IMR-90 (cell line): ENCODE measurements around the gene FOXS1. TPM values are rescaled to one million over a fixed set of nuclear protein-coding genes. Genes with fewer than 3 reads are reported as not detected.

Experiments
- ATAC-seq: fragments of 200-7000 bp; cut with Tn5 transposase; 2 replicates; pipeline ENCODE4 v1.9.1; 2020; ENCODE audit warnings: low read depth, mild to moderate bottlenecking, moderate library complexity
- BruUV-seq: library from RNA; stranded (reverse); fragments of 400-500 nt; replicated peaks from 2 replicates; lab custom pipeline; 2021; lab: Mats Ljungman, UMichigan
- CTCF ChIA-PET: fragments of 300-600 bp; formaldehyde crosslinking; extraction: SDS; loops from one replicate; lab custom pipeline; 2021; ENCODE audit warnings: antibody characterized with exemption; lab: Yijun Ruan, JAX
- POLR2A ChIA-PET: fragments of 300-600 bp; sonication (Branson Sonifier 250); formaldehyde crosslinking; loops from one replicate; lab custom pipeline; 2022; ENCODE audit warnings: antibody characterized with exemption; ENCODE audit not compliant: unreplicated experiment; lab: Charles Lee
- DNase-seq: peaks from one replicate; pipeline ENCODE4 v3.0.0; 2013
- H2AFZ ChIP-seq: replicated peaks from 2 replicates; pipeline ENCODE3; 2013; ENCODE audit warnings: low read length, mild to moderate bottlenecking; ENCODE audit not compliant: poor library complexity
- H2AK5ac ChIP-seq: 2 replicates; pipeline ENCODE4 v1.6.1; 2013; ENCODE audit warnings: low read depth, low read length, inconsistent platforms
- H2AK9ac ChIP-seq: replicated peaks from 2 replicates; pipeline ENCODE3; 2013; ENCODE audit warnings: mild to moderate bottlenecking, low read depth, low read length, moderate library complexity; ENCODE audit not compliant: poor library complexity
- H2BK120ac ChIP-seq: 2 replicates; pipeline ENCODE4 v1.6.1; 2013; ENCODE audit warnings: low read depth, low read length, inconsistent platforms
- H2BK15ac ChIP-seq: 3 replicates; pipeline ENCODE4 v1.6.1; 2013; ENCODE audit warnings: low read depth, low read length, inconsistent platforms
- H2BK20ac ChIP-seq: 2 replicates; pipeline ENCODE4 v1.6.1; 2013; ENCODE audit warnings: low read depth, mild to moderate bottlenecking, inconsistent platforms, low read length, moderate library complexity
- H2BK5ac ChIP-seq: 2 replicates; pipeline ENCODE4 v1.6.1; 2013; ENCODE audit warnings: mild to moderate bottlenecking, low read depth, low read length, inconsistent platforms; ENCODE audit not compliant: poor library complexity, severe bottlenecking
- H3K14ac ChIP-seq: replicated peaks from 2 replicates; pipeline ENCODE4 v1.6.1; 2013; ENCODE audit warnings: low read depth, low read length, inconsistent platforms
- H3K18ac ChIP-seq: 2 replicates; pipeline ENCODE4 v1.6.1; 2013; ENCODE audit warnings: low read depth, low read length, control low read depth
- H3K23ac ChIP-seq: 2 replicates; pipeline ENCODE4 v1.6.1; 2013; ENCODE audit warnings: low read depth, low read length, inconsistent platforms
- H3K27ac ChIP-seq: 2 replicates; pipeline ENCODE4 v1.5.1; 2013; ENCODE audit warnings: mild to moderate bottlenecking, control low read depth, low read length; ENCODE audit not compliant: insufficient read depth
- H3K27me3 ChIP-seq: 2 replicates; pipeline ENCODE4 v1.6.1; 2013; ENCODE audit warnings: low read length; ENCODE audit not compliant: control insufficient read depth, insufficient read depth
- H3K36me3 ChIP-seq: 2 replicates; pipeline ENCODE4 v1.6.1; 2013; ENCODE audit warnings: low read length, mixed read lengths; ENCODE audit not compliant: control insufficient read depth, insufficient read depth
- H3K4ac ChIP-seq: 2 replicates; pipeline ENCODE4 v1.6.1; 2013; ENCODE audit warnings: low read depth, low read length, inconsistent platforms
- H3K4me1 ChIP-seq: 2 replicates; pipeline ENCODE4 v1.6.1; 2013; ENCODE audit warnings: low read length, mixed read lengths; ENCODE audit not compliant: control insufficient read depth, insufficient read depth
- H3K4me2 ChIP-seq: 2 replicates; pipeline ENCODE4 v1.6.1; 2013; ENCODE audit warnings: low read depth, mild to moderate bottlenecking, control low read depth, low read length, moderate library complexity
- H3K4me3 ChIP-seq: 2 replicates; pipeline ENCODE4 v1.5.1; 2013; ENCODE audit warnings: low read depth, mild to moderate bottlenecking, control low read depth, low read length, moderate library complexity; ENCODE audit not compliant: insufficient read depth
- H3K56ac ChIP-seq: 2 replicates; pipeline ENCODE4 v1.6.1; 2013; ENCODE audit warnings: low read length, inconsistent platforms; ENCODE audit not compliant: insufficient read depth; ENCODE audit errors: extremely low read depth
- H3K79me1 ChIP-seq, 2 experiments: 2 replicates each; pipeline ENCODE4 v1.6.1; 2013; ENCODE audit warnings: low read length in 2 of 2, inconsistent platforms in 1 of 2, low read depth in 1 of 2
- H3K9ac ChIP-seq: 2 replicates; pipeline ENCODE4 v1.6.1; 2013; ENCODE audit warnings: low read depth, low read length, control low read depth
- H3K9me1 ChIP-seq: 2 replicates; pipeline ENCODE4 v1.6.1; 2013; ENCODE audit warnings: low read length, inconsistent platforms; ENCODE audit not compliant: insufficient read depth
- H3K9me3 ChIP-seq: 2 replicates; pipeline ENCODE4 v1.6.1; 2013; ENCODE audit warnings: low read length; ENCODE audit not compliant: control insufficient read depth, insufficient read depth
- H4K20me1 ChIP-seq: 2 replicates; pipeline ENCODE4 v1.6.1; 2013; ENCODE audit warnings: low read length, inconsistent platforms; ENCODE audit not compliant: insufficient read depth
- H4K5ac ChIP-seq: 2 replicates; pipeline ENCODE4 v1.6.1; 2013; ENCODE audit warnings: mild to moderate bottlenecking, low read depth, low read length, control low read depth
- H4K8ac ChIP-seq, 2 experiments: 2 replicates each; pipeline ENCODE4 v1.6.1; 2013; ENCODE audit warnings: low read depth in 2 of 2, low read length in 2 of 2, control low read depth in 1 of 2, inconsistent platforms in 1 of 2
- H4K91ac ChIP-seq: 2 replicates; pipeline ENCODE4 v1.6.1; 2013; ENCODE audit warnings: low read depth, low read length, inconsistent platforms; ENCODE audit not compliant: insufficient read depth
- MAZ ChIP-seq: IDR thresholded peaks from 2 replicates; pipeline ENCODE4 v1.6.1; 2012; ENCODE audit warnings: low read depth, mild to moderate bottlenecking, low read length, improper control_type of control experiment, moderate library complexity, borderline replicate concordance
- MXI1 ChIP-seq: IDR thresholded peaks from 2 replicates; pipeline ENCODE4 v1.6.1; 2012; ENCODE audit warnings: low read depth, mild to moderate bottlenecking, low read length, moderate library complexity, borderline replicate concordance
- NFE2L2 ChIP-seq: fragments of 150-350 bp; IDR thresholded peaks from 2 replicates; pipeline ENCODE4 v1.6.1; 2016; ENCODE audit warnings: low read depth, mild to moderate bottlenecking, low read length
- POLR2A ChIP-seq: IDR thresholded peaks from 2 replicates; pipeline ENCODE4 v1.6.1; 2012; ENCODE audit warnings: mild to moderate bottlenecking, low read depth, low read length
- WGBS, 2 experiments: methylation state at CpG; one replicate each; pipeline versions ENCODE4 v1.1.5 to v1.1.7; 2013; ENCODE audit warnings: missing lambda C conversion rate in 2 of 2; ENCODE audit not compliant: insufficient read length in 1 of 2; ENCODE audit errors: extremely low coverage in 2 of 2; 5-methylcytosine and 5-hydroxymethylcytosine counted together
- dilution Hi-C: fragments of 300-500 bp; cut with HindIII; formaldehyde crosslinking; loops from one replicate; pipeline ENCODE4 v1.14.3; 2018; ENCODE audit warnings: low sequenced_read_pairs; ENCODE audit not compliant: unreplicated experiment
- in situ Hi-C: fragments of 300-500 bp; cut with MboI; formaldehyde crosslinking; loops from 3 replicates; pipeline ENCODE4 v1.14.3; 2019; ENCODE audit warnings: low sequenced_read_pairs, inconsistent platforms, mixed read lengths
- intact Hi-C: fragments of 100-400 bp; cut with micrococcal nuclease; formaldehyde crosslinking; loops from 2 replicates; pipeline ENCODE4 v1.10.0; 2022
- polyA plus RNA-seq, 3 experiments: library from polyadenylated mRNA; depleted of rRNA; stranded (reverse); fragments of >200 nt; gene quantifications; 2 replicates each; pipeline ENCODE4 v1.2.3, GENCODE V29; 2012; ENCODE audit warnings: low replicate concordance in 1 of 3
- total RNA-seq: library from RNA; depleted of rRNA; stranded (reverse); fragments of >200 nt; gene quantifications from 2 replicates; pipeline ENCODE4 v1.2.3, GENCODE V29; 2012
- TF ChIP-seq, protein P1 (sequence below): conservative IDR thresholded peaks from 2 replicates; pipeline ENCODE4 v1.5.1; 2012; ENCODE audit warnings: mild to moderate bottlenecking, low read depth, low read length, improper control_type of control experiment

FOXS1 gene
- total and polyA plus RNA-seq, 2 of the 4 experiments (the other 2 are of a cell fraction): not detected

- H3K4me1 ChIP-seq: peaks cover 2% of the 10 kb centered on the region; the same call in 1 of the 2 replicates
- H3K27ac ChIP-seq: no peak overlapping the region
- ATAC-seq: no peak
- H3K4ac ChIP-seq: no peak overlapping the region
- no peak overlapping the region for H3K18ac ChIP-seq
- WGBS, 2 experiments: 63% methylated on average over 4 of the region's 15 CpGs; no CpG with 5 or more reads in 1 of the 2 experiments
- H2BK20ac ChIP-seq: no peak overlapping the region
- no peak overlapping the region for H4K5ac ChIP-seq
- in situ Hi-C loops (loop anchor here (10.0 kb wide), 1 partner anchor 97 kb away; the partner anchor contains the start of gene PDRG1), intact Hi-C loops (no loop called here), dilution Hi-C loops (no loop called here)
- no peak overlapping the region for H3K9ac ChIP-seq
- no peaks in the 10 kb centered on the region for H3K79me1 ChIP-seq
- peaks cover 87% of the 10 kb centered on the region for H3K27me3 ChIP-seq
- TF ChIP-seq MAZ (no peak), NFE2L2 (no peak), POLR2A (no peak), MXI1 (no peak)
- TF ChIP-seq, protein P1, sequence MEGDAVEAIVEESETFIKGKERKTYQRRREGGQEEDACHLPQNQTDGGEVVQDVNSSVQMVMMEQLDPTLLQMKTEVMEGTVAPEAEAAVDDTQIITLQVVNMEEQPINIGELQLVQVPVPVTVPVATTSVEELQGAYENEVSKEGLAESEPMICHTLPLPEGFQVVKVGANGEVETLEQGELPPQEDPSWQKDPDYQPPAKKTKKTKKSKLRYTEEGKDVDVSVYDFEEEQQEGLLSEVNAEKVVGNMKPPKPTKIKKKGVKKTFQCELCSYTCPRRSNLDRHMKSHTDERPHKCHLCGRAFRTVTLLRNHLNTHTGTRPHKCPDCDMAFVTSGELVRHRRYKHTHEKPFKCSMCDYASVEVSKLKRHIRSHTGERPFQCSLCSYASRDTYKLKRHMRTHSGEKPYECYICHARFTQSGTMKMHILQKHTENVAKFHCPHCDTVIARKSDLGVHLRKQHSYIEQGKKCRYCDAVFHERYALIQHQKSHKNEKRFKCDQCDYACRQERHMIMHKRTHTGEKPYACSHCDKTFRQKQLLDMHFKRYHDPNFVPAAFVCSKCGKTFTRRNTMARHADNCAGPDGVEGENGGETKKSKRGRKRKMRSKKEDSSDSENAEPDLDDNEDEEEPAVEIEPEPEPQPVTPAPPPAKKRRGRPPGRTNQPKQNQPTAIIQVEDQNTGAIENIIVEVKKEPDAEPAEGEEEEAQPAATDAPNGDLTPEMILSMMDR: no peak
- H4K91ac ChIP-seq: no peak overlapping the region
- no peak overlapping the region for H3K4me2 ChIP-seq
- ChIA-PET POLR2A (no interaction called here), CTCF (no interaction called here)
- no TSS peak for BruUV-seq
- H2BK120ac ChIP-seq: no peak overlapping the region
- no peak overlapping the region for H2AFZ ChIP-seq
- H4K8ac ChIP-seq: no peak overlapping the region
- no peak overlapping the region for H3K4me3 ChIP-seq
- DNase-seq: no peak
- H2AK9ac ChIP-seq: no peak overlapping the region
- no peaks in the 10 kb centered on the region for H3K9me1 ChIP-seq
- no peak overlapping the region for H3K56ac ChIP-seq
- H2BK15ac ChIP-seq: no peak overlapping the region
- no peaks in the 10 kb centered on the region for H4K20me1 ChIP-seq
- no peak overlapping the region for H2BK5ac ChIP-seq
- no peak overlapping the region for H3K23ac ChIP-seq
- no peaks in the 10 kb centered on the region for H3K36me3 ChIP-seq
- no peaks in the 10 kb centered on the region for H3K9me3 ChIP-seq
- no peak overlapping the region for H2AK5ac ChIP-seq
- no peak overlapping the region for H3K14ac ChIP-seq
Measured at GRCh38 chr20:31857861-31858759, 12.7 kb upstream of the FOXS1 start.
